Mucosa of descending colon (tissue), 3 donors: ENCODE measurements around the gene UPP1. TPM values are rescaled to one million over a fixed set of nuclear protein-coding genes. Genes with fewer than 3 reads are reported as not detected.
"Not testable (repeated sequence)": the region's sequence is repeated elsewhere in the genome, so short reads cannot be mapped to it uniquely, and the experiment has no call there.

Experiments used
- ATAC-seq: fragments of 200-7000 bp; cut with Tn5 transposase; one replicate; pipeline ENCODE4 v1.9.1; 2020; ENCODE audit warnings: mild to moderate bottlenecking, moderate library complexity
- DNase-seq, 3 donors: peaks; one replicate each; pipeline ENCODE4 v3.0.0-alpha.2; 2020
- H3K36me3 ChIP-seq: fragments of 200-600 bp; one replicate; pipeline ENCODE4 v1.8.0; 2021; ENCODE audit warnings: low read depth, mild to moderate bottlenecking
- H3K4me1 ChIP-seq: fragments of 200-600 bp; one replicate; pipeline ENCODE4 v1.8.0; 2021; ENCODE audit warnings: low read depth, mild to moderate bottlenecking
- H3K4me3 ChIP-seq: fragments of 200-600 bp; one replicate; pipeline ENCODE4 v1.8.0; 2021; ENCODE audit warnings: mild to moderate bottlenecking
- H3K9me3 ChIP-seq: fragments of 200-600 bp; one replicate; pipeline ENCODE4 v1.8.0; 2021; ENCODE audit warnings: mild to moderate bottlenecking
- CTCF ChIP-seq: fragments of 200-600 bp; IDR thresholded peaks from one replicate; pipeline ENCODE4 v1.8.0; 2022; ENCODE audit warnings: antibody characterized with exemption, mild to moderate bottlenecking
- intact Hi-C, 2 donors: fragments of 100-400 bp; cut with DNase I in 1 of 2; cut with micrococcal nuclease in 1 of 2; formaldehyde crosslinking; loops; one replicate each; pipeline versions ENCODE4 v1.11.0 to v1.11.1; 2022; cut with DNase I, micrococcal nuclease
- total RNA-seq, 3 donors: library from RNA; stranded (reverse); fragmentation: NEBNext Ultra II Directional in 2 of 3; extraction: Animal tissue kit (Norgen Biotek cat#: 25700) in 2 of 3; gene quantifications; one replicate each; pipeline versions ENCODE4 v1.2.1 to v1.2.4, GENCODE V29; 2021 to 2023
- donor health status: DM: no; HTN: no; CAD: no; lungs with moderate emphysema.
- donor health status: DM: no; HTN: no; CAD: no.
- donor health status: DM: no; HTN: yes; CAD: no.

Gene UPP1
- total RNA-seq, 3 donors from 2014 or later = 30.7 to 63.6 (median 51.0) TPM

- Histone ChIP-seq H3K4me3 (no peak overlapping the region), H3K9me3 (no peaks in the 10 kb centered on the region), H3K36me3 (no peaks in the 10 kb centered on the region), H3K4me1 (peaks cover 63% of the 10 kb centered on the region)
- ATAC-seq (peak; percentile 67), DNase-seq (peak in 2 of 3 donors; percentile 55 to 66)
- intact Hi-C loops = no loop called here
- no peak for TF ChIP-seq CTCF
Observed at GRCh38 chr7:48144291-48144768, 55.3 kb downstream of the UPP1 start.

DNA sequence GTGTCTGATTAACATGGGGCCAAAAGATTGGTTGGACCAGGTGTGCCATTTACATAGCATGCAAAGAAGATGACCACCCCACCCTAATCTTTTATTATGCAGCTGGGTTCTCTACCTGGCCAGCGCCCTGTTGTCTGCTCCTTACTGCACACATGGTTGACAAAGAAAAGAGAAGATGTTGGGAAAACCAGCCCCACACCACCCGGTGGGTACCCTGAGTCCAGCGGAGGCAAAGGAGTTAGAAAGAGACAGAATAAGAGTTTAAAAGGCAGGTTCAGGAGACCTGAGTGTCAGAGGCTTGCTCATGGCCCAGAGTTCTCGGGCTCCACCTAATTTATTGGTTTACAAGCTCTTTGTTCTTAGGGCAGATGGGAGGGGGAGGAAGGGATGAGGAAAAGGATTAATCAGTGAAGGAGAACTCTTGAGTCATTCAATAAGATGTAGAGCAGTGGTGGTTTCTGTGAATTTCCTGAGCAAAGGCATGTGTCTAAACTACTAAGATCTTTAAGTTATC, 58.1 kb downstream of the UPP1 start:
- no peaks in the 10 kb centered on the region for H3K36me3 ChIP-seq
- no peak for TF ChIP-seq CTCF
- DNase-seq (peak in 2 of 3 donors; percentile 61 to 68), ATAC-seq (peak; percentile 71)
- no peak overlapping the region for H3K4me3 ChIP-seq
- intact Hi-C loops = no loop called here
- no peaks in the 10 kb centered on the region for H3K9me3 ChIP-seq
- H3K4me1 ChIP-seq = peaks cover 44% of the 10 kb centered on the region

DNA sequence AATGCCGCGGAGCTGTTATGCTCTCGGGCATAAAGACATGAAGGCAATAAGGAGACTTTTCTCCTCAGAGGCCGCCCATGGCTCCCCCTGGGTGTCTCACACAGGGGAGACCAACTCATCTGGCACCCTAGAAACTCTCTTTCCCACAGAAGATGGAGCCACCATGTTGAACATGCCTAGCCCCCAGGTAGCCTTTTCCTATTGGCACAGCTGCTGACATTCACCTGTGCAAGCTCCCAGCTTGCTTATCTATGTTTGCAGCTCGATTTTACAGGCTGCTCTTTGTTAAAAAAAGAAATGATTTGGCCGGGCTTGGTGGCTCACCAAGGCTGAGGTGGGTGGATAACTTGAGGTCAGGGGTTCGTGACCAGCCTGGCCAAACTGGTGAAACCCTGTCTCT, 58.6 kb downstream of the UPP1 start:
- H3K9me3 ChIP-seq, intact Hi-C loops, H3K36me3 ChIP-seq, H3K4me3 ChIP-seq: not testable (repeated sequence)
- ATAC-seq (peak; percentile 44), DNase-seq (peak in 2 of 3 donors; percentile 42 to 57)
- H3K4me1 ChIP-seq = peaks cover 41% of the 10 kb centered on the region

GRCh38 chr7:48148311-48148710, 59.2 kb downstream of the UPP1 start:
- peaks cover 35% of the 10 kb centered on the region for H3K4me1 ChIP-seq
- no peak for TF ChIP-seq CTCF
- H3K36me3 ChIP-seq = no peaks in the 10 kb centered on the region
- intact Hi-C loops = no loop called here
- no peaks in the 10 kb centered on the region for H3K9me3 ChIP-seq
- DNase-seq (no peak), ATAC-seq (peak; percentile 61)
- H3K4me3 ChIP-seq = no peak overlapping the region

DNA sequence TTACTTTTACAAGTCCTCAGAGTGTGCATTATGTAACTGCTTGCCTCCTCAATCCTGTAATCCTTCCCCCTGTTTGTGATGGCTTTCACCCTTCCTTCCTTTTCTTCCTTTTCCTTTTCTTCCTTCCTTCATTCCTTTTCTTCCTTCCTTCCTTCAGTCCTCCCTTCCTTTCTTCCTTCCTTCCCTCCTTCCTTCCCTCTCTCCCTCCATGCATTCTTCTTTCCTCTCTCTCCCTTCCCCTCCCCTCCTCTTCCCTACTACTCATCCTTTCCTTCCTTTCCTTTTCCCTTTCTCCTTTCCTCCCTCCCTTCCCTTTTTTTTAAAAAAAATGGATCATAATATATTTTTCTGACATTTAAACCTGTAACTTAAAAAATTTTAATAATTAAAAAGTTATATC, 60.0 kb downstream of the UPP1 start:
- Histone ChIP-seq H3K9me3 (no peaks in the 10 kb centered on the region), H3K36me3 (no peaks in the 10 kb centered on the region), H3K4me3 (no peak overlapping the region), H3K4me1 (peaks cover 27% of the 10 kb centered on the region)
- no peak for TF ChIP-seq CTCF
- ATAC-seq (no peak), DNase-seq (no peak)
- intact Hi-C loops = no loop called here

DNA sequence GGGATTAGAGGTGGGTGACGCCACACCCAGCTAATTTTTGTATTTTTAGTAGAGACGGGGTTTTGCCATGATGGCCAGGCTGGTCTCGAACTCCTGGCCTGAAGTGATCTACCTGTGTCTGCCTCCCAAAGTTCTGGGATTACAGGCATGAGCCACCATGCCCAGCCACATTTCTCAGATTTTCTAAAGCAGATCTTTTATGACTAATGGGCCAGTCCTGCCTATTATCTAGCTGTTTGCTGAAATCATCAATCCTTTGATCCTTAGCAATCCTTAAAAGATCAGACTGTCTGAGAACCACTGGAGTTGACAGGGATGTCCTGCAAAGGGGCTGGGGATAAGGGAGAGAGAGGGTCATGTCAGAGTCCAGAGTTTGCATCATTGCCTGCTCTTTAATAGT, 61.0 kb downstream of the UPP1 start:
- TF ChIP-seq CTCF = no peak
- Histone ChIP-seq H3K36me3 (no peaks in the 10 kb centered on the region), H3K4me3 (no peak overlapping the region), H3K9me3 (no peaks in the 10 kb centered on the region), H3K4me1 (peaks cover 25% of the 10 kb centered on the region)
- no peak for DNase-seq
- ATAC-seq = no peak
- intact Hi-C loops = no loop called here
